ENCODE results near the gene CLCN2.

DNA sequence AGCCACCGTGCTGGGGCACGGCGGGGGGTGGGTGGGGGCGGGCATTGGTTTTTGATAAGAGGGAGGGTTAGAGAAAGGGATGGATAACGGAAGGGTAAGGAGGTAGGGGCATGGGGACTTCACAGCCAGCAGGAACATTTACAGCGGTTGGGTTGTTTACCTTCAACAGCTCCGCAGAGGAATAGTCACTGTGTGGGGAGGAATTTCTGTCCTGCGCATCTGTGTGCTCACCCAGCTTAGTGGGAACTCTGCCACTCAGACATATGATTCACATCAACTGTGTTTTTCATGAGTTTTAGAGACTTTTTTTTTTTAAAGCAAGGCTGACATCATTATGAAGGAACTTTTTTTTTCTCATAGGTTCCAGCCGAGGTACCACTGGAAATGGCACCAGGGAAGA is 38.0 kb upstream of the CLCN2 start:
- TF ChIP-seq, protein P1, sequence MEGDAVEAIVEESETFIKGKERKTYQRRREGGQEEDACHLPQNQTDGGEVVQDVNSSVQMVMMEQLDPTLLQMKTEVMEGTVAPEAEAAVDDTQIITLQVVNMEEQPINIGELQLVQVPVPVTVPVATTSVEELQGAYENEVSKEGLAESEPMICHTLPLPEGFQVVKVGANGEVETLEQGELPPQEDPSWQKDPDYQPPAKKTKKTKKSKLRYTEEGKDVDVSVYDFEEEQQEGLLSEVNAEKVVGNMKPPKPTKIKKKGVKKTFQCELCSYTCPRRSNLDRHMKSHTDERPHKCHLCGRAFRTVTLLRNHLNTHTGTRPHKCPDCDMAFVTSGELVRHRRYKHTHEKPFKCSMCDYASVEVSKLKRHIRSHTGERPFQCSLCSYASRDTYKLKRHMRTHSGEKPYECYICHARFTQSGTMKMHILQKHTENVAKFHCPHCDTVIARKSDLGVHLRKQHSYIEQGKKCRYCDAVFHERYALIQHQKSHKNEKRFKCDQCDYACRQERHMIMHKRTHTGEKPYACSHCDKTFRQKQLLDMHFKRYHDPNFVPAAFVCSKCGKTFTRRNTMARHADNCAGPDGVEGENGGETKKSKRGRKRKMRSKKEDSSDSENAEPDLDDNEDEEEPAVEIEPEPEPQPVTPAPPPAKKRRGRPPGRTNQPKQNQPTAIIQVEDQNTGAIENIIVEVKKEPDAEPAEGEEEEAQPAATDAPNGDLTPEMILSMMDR (IDR thresholded peaks at IDR 0.05): no peak
- no peak for TF ChIP-seq POLR2A (IDR thresholded peaks at IDR 0.05)

Data from adrenal gland (tissue), 5 donors.